Activated CD8-positive, alpha-beta T cell treated with anti-CD3 and anti-CD28 coated beads for 36 hours (primary cell): Measurements from ENCODE around the gene PARP3. TPM values are rescaled to one million over a fixed set of nuclear protein-coding genes. Genes with fewer than 3 reads are reported as not detected.

Experiments used
- ATAC-seq: fragments of 200-7000 bp; cut with Tn5 transposase; one replicate; pipeline ENCODE4 v1.10.0; 2021; ENCODE audit warnings: mild to moderate bottlenecking, moderate library complexity
- CTCF ChIA-PET: fragments of 350-600 bp; sonication (Branson Sonifier 250); formaldehyde crosslinking; loops from one replicate; lab custom pipeline; 2021; ENCODE audit warnings: antibody characterized with exemption; lab: Charles Lee
- POLR2A ChIA-PET: fragments of 350-600 bp; sonication (Branson Sonifier 250); formaldehyde crosslinking; loops from one replicate; lab custom pipeline; 2021; ENCODE audit warnings: antibody characterized with exemption; lab: Charles Lee
- DNase-seq: peaks from one replicate; pipeline ENCODE4 v3.0.0-alpha.2; 2020
- H3K27ac Mint-ChIP-seq: one replicate; pipeline ENCODE4 v1.8.0; 2021; ENCODE audit warnings: mild to moderate bottlenecking, mixed read lengths
- H3K27me3 Mint-ChIP-seq: one replicate; pipeline ENCODE4 v1.8.0; 2021; ENCODE audit warnings: mixed read lengths
- H3K36me3 Mint-ChIP-seq: one replicate; pipeline ENCODE4 v1.8.0; 2021; ENCODE audit warnings: low read depth, mixed read lengths
- H3K4me1 Mint-ChIP-seq: one replicate; pipeline ENCODE4 v1.8.0; 2021; ENCODE audit warnings: low read depth, mixed read lengths
- H3K4me3 Mint-ChIP-seq: one replicate; pipeline ENCODE4 v1.8.0; 2021; ENCODE audit warnings: mild to moderate bottlenecking, moderate library complexity, mixed read lengths
- H3K9me3 Mint-ChIP-seq: one replicate; pipeline ENCODE4 v1.8.0; 2021; ENCODE audit warnings: mixed read lengths
- intact Hi-C: fragments of 100-400 bp; cut with micrococcal nuclease; formaldehyde crosslinking; loops from one replicate; pipeline ENCODE4 v1.10.0; 2022
- total RNA-seq, 2 experiments: library from RNA; stranded (reverse); gene quantifications; one replicate each; pipeline ENCODE4 v1.2.3, GENCODE V29; 2021
- TF ChIP-seq, protein P1 (sequence below): fragments of 200-600 bp; IDR thresholded peaks from one replicate; pipeline ENCODE4 v1.8.0; 2022; ENCODE audit warnings: antibody characterized with exemption, mild to moderate bottlenecking

The PARP3 gene
- total RNA-seq, 2 experiments from 2014 or later = 11.5 to 12.7 TPM

DNA sequence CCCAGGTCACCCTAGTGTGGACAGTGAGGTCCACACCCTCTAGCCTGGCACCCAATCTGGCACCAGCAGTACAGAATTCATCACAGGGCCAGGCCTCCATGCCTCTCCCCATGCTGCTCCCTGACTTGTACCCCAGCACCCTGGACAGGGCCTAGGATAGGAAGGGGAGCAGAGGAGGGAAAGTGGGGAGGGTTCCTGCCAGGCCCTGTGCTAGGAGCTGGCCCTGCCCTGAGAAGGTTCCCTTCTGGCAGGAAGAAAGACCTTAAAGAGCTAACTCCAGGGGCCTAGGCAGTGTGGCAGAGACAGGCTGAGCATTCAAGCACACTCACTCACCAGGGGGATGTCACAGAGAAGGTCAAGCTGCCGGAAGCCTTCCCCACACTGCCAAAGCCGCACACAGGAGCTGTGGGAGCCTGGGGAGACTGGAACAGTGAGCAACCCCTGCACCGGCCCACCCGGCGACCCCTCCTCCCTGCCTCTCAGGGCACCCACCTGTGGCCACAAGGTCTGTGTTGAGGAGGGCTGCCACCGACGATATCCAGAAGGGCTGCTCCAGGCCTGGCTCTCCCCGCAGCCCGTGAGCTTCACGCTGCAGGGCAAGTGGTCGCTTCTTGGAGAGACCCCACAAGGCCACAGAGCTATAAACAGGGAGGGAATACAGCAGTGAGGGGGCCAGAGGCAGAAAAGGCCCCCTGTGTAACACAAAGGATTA, 7.9 kb upstream of the PARP3 start:
- DNase-seq (no peak), ATAC-seq (no peak)
- intact Hi-C loops = no loop called here
- no peaks in the 10 kb centered on the region for H3K27me3 Mint-ChIP-seq
- H3K4me3 Mint-ChIP-seq = no peak overlapping the region
- TF ChIP-seq, protein P1, sequence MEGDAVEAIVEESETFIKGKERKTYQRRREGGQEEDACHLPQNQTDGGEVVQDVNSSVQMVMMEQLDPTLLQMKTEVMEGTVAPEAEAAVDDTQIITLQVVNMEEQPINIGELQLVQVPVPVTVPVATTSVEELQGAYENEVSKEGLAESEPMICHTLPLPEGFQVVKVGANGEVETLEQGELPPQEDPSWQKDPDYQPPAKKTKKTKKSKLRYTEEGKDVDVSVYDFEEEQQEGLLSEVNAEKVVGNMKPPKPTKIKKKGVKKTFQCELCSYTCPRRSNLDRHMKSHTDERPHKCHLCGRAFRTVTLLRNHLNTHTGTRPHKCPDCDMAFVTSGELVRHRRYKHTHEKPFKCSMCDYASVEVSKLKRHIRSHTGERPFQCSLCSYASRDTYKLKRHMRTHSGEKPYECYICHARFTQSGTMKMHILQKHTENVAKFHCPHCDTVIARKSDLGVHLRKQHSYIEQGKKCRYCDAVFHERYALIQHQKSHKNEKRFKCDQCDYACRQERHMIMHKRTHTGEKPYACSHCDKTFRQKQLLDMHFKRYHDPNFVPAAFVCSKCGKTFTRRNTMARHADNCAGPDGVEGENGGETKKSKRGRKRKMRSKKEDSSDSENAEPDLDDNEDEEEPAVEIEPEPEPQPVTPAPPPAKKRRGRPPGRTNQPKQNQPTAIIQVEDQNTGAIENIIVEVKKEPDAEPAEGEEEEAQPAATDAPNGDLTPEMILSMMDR = no peak
- CTCF ChIA-PET = no interaction called here
- POLR2A ChIA-PET = interaction anchor here (1.2 to 1.8 kb wide), 2 partner anchors 9 to 28 kb away, joined by 4 to 7 read pairs; no protein-coding TSS in a partner anchor
- H3K27ac Mint-ChIP-seq = no peak overlapping the region
- peaks cover 43% of the 10 kb centered on the region for H3K36me3 Mint-ChIP-seq
- no peaks in the 10 kb centered on the region for H3K9me3 Mint-ChIP-seq
- peaks cover 7% of the 10 kb centered on the region for H3K4me1 Mint-ChIP-seq

DNA sequence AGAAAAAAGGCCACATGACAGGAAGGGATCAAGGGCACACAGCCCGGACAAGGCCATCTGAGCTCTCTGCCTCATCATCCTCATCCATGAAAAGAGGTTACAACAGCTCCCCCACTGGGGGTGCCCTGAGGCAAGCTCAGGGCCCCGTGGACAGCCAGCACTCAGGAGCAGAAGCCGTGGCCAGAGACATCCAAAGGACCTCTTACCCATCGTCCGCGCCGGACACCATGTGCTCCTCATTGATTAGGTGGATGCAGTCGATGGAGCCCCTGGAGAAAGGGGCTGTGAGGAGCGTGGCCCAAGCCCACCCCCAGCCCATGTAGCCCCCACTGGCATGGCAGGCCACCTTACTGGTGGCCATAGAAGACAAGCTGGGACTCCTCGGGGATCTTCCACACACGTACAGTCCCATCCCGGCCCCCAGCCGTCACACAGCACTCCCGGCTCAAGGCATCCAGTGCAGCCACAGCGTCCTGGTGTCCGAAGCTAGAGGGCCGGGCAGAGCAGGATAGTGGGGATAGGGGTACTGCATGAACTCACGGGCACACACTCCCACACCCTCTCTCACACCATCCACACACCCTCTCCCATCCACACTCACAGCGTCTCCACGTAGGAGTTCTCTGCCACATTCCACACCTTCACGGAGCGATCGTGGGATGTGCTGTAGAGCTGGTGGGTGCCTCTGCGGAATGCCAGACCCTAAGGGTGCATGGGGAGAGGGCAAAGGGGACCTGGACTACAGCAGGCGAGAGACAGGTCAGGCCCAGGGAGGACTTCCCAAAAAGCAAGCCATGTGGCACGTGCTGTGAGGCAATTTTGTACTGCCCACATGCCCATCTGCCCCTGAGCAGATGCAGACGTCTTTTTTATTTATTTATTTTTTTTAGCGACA, 6.9 kb upstream of the PARP3 start:
- ChIA-PET POLR2A (interaction anchor here (1.2 to 1.8 kb wide), 2 partner anchors 8 to 27 kb away, joined by 4 to 7 read pairs; no protein-coding TSS in a partner anchor), CTCF (no interaction called here)
- Mint-ChIP-seq H3K27me3 (no peaks in the 10 kb centered on the region), H3K4me3 (no peak overlapping the region), H3K9me3 (no peaks in the 10 kb centered on the region), H3K4me1 (peaks cover 13% of the 10 kb centered on the region), H3K27ac (no peak overlapping the region), H3K36me3 (peaks cover 44% of the 10 kb centered on the region)
- no peak for DNase-seq
- ATAC-seq = no peak
- intact Hi-C loops = no loop called here
- TF ChIP-seq, protein P1 = no peak

- POLR2A ChIA-PET = interaction anchor here (1.3 kb wide), 1 partner anchor 33 kb away, joined by 3 read pairs; no protein-coding TSS in a partner anchor
- H3K4me3 Mint-ChIP-seq = no peak overlapping the region
- peaks cover 51% of the 10 kb centered on the region for H3K36me3 Mint-ChIP-seq
- H3K9me3 Mint-ChIP-seq = no peaks in the 10 kb centered on the region
- DNase-seq (no peak), ATAC-seq (no peak)
- TF ChIP-seq, protein P1 = no peak
- peaks cover 20% of the 10 kb centered on the region for H3K4me1 Mint-ChIP-seq
- CTCF ChIA-PET = no interaction called here
- no peak overlapping the region for H3K27ac Mint-ChIP-seq
- H3K27me3 Mint-ChIP-seq = no peaks in the 10 kb centered on the region
- intact Hi-C loops = no loop called here
Measured at GRCh38 chr3:51935886-51936755, 6.0 kb upstream of the PARP3 start.

GRCh38 chr3:51937014-51937413, 5.1 kb upstream of the PARP3 start:
- H3K27me3 Mint-ChIP-seq = no peaks in the 10 kb centered on the region
- ChIA-PET POLR2A (interaction anchor here (1.0 to 1.4 kb wide), 3 partner anchors 11 to 58 kb away, joined by 3 to 6 read pairs (median 3); no protein-coding TSS in a partner anchor), CTCF (no interaction called here)
- H3K27ac Mint-ChIP-seq = no peak overlapping the region
- no peak for DNase-seq
- H3K36me3 Mint-ChIP-seq = peaks cover 46% of the 10 kb centered on the region
- peaks cover 20% of the 10 kb centered on the region for H3K4me1 Mint-ChIP-seq
- TF ChIP-seq, protein P1 = no peak
- ATAC-seq = no peak
- H3K9me3 Mint-ChIP-seq = no peaks in the 10 kb centered on the region
- H3K4me3 Mint-ChIP-seq = no peak overlapping the region
- intact Hi-C loops = no loop called here
